Right ventricle myocardium inferior (tissue), 1 donor: ENCODE results near the gene NTN1. TPM values are rescaled to one million over a fixed set of nuclear protein-coding genes. Genes with fewer than 3 reads are reported as not detected.
A peak's percentile ranks its signal among the peaks of the same experiment; 100 is the strongest.
"Not testable (repeated sequence)": the region's sequence is repeated elsewhere in the genome, so short reads cannot be mapped to it uniquely, and the experiment has no call there.

Source experiments
- ATAC-seq: fragments of 200-7000 bp; cut with Tn5 transposase; one replicate; pipeline ENCODE4 v1.9.1; 2020; ENCODE audit warnings: mild to moderate bottlenecking, moderate library complexity
- DNase-seq: peaks from one replicate; pipeline ENCODE4 v3.0.0; 2021; ENCODE audit errors: missing footprints
- intact Hi-C: fragments of 100-400 bp; cut with DNase I; formaldehyde crosslinking; loops from one replicate; pipeline ENCODE4 v1.11.0; 2022
- long read RNA-seq: library from polyadenylated mRNA; unstranded; transcript quantifications from one replicate; pipeline ENCODE4 v2.0.0, GENCODE V29; 2021
- total RNA-seq: library from RNA; stranded (reverse); fragmentation: NEBNext Ultra II Directional; extraction: Animal tissue kit (Norgen Biotek cat#: 25700); gene quantifications from one replicate; pipeline ENCODE4 v1.2.1, GENCODE V29; 2021
- donor health status: DM: no; HTN: yes; CAD: no; lungs with severe emphysema.

The NTN1 gene
- 24.5 TPM for total RNA-seq
- long read RNA-seq, partial matches to known transcripts: 10 of 11 reads
- long read RNA-seq, other reads (novel, unspliced or antisense): 1 of 11 reads

DNA sequence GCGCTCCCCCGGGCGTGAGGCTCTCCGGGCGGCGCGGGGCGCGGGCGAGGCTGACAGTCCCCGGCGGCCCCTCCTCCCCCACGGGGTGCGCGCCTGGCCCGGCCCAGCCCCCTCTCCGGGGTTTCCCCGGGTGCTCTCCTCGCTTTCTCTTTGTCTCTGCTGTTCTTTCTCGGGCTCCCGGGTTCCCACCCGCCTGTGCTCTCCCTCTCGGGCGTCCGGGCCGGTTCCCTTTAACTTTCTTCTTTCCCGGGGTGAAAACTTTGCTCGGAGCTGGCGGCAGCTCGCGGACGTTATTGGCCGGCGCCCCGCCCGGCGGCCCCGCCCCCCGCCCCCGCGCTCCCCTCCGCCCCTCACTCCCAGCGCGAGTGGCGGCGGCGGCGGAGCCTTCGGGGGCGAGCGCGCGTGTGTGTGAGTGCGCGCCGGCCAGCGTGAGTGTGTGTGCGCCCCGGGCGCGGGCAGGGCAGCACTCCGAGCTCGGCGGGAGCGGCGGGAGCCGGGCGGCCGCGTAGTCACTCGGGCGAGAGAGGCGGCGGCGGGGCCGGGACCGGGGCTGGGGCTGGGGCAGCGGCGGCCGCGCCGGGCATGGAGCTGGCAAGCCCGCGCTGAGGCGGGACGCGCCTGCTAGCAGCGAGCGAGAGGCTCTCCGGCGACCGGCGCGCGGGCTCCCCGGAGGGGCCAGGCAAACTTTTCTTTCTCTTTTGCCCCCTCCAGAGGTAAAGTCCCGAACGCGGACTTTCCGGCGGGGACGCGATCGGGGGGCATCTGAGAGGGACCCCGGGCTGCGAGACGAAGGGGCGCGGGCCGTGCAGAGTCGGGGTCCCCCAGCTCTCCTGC lies at the start of gene NTN1:
Gene NTN1 (plus strand): TSS at position 353 of the 834 bp plus-strand sequence. CDS start 864 bp downstream, outside the sequence.
- ATAC-seq (peak; percentile 79), DNase-seq (peak; percentile 72)
- intact Hi-C loops: loop anchor here (5.0 kb wide), 1 partner anchor 81 kb away; no protein-coding TSS in a partner anchor

DNA sequence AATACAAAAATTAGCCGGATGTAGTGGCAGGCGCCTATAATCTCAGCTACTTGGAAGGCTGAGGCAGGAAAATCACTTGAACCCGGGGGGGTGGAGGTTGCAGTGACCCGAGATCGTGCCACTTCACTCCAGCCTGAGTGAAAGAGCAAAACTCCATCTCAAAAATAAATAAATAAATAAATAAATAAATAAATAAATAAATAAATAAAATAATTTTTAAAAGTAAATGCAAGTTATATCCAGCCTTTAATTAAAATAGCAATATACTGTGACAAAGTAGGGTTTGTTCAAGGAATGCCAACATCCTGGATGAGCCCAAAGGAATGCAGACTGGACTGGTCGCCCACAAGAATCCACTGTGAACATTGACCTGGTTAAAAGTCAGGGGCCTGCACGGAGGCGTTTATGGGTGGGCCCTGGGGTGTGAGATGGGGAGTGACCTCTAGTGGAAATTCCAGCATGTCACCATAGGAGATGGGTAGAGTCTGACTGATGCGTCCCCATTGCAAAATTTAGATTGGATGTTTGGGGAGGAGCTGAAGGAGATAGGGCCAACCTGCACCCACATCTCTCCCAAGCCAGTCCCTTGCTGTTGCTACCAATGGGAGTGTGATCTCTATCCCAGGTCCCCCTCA lies 46.1 kb upstream of the NTN1 start:
- no peak for DNase-seq
- no peak for ATAC-seq

DNA sequence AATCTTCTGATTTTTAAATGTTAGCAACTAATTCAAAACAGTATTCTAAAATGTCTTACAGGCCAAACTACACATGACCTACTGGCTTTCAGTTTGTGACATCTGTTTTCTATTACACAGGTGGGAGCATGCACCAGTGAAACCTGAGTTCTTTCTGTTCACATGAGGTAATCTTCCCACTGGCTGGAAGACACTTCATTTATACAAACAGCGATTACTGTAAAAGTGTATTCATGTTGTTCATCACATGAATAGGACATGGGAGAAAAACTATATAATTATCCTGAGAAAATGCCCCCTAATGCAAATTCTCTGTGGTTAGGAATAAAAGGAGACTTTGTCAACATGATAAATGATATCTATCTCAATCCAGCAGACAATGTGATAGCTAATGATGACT lies 44.7 kb upstream of the NTN1 start:
- ATAC-seq (no peak), DNase-seq (no peak)

More for the DNA sequence above, 46.1 kb upstream of the NTN1 start:
- intact Hi-C loops: no loop called here

GRCh38 chr17:8979715-8980114 lies 41.6 kb upstream of the NTN1 start:
- DNase-seq (no peak), ATAC-seq (no peak)
- intact Hi-C loops: no loop called here

More for the DNA sequence above, 44.7 kb upstream of the NTN1 start:
- intact Hi-C loops: no loop called here

DNA sequence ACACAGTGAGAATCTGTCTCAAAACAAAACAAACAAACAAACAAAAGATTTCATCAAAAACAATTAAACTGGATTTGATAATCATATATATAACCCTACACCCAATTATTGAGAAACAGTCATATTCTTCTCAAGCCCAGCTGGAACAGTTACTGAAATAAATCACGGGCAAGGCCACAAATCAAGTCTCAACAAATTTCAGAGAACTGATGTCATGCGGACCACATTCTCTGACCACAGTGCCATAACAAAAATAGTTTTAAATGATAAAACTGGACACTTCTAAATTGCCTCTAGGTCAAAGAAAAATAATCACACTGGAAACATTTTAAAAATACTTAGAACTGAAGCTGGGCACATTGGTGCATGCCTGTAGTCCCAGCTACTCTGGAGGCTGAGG lies 39.9 kb upstream of the NTN1 start:
- intact Hi-C loops: no loop called here
- DNase-seq (no peak), ATAC-seq (no peak)

- intact Hi-C loops, ATAC-seq, DNase-seq: not testable (repeated sequence)
These were observed 37.1 kb upstream of the NTN1 start for GRCh38 chr17:8984225-8984624.

DNA sequence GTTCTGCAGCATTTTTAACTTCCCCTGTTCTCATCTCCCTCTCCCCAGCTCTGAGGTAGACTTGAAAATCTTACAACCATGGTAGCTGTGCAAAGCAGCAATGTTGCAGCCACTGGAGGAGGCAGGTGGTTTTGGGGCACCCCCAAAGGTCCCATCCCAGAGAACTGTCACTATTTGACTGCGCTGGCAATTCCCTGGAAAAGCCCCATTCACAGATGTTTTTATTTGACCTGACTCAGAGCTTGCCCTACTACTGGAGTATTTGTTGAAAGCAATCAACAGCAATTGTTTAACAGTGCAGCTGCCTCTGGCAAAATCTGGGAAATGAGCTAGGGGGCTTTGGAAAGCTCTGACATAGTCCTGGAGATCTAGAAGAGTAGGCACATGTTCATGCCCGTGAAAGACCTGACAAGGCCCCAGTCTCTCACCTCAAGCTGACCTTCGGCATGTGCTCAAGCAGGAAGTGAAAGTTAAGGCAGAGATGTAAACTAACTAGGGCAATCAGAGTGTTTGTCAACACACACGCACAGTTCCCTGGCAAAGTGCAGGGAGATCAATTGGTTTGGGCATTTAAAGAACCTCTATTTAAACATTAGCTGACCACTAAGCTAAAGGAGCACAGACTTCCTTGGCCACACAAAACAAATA lies 36.1 kb upstream of the NTN1 start:
- no peak for ATAC-seq
- intact Hi-C loops: no loop called here
- no peak for DNase-seq

GRCh38 chr17:8986295-8986694 lies 35.0 kb upstream of the NTN1 start:
- ATAC-seq: no peak
- no peak for DNase-seq
- intact Hi-C loops: no loop called here

GRCh38 chr17:8988263-8988935 lies 32.9 kb upstream of the NTN1 start:
- ATAC-seq, intact Hi-C loops, DNase-seq: not testable (repeated sequence)

DNA sequence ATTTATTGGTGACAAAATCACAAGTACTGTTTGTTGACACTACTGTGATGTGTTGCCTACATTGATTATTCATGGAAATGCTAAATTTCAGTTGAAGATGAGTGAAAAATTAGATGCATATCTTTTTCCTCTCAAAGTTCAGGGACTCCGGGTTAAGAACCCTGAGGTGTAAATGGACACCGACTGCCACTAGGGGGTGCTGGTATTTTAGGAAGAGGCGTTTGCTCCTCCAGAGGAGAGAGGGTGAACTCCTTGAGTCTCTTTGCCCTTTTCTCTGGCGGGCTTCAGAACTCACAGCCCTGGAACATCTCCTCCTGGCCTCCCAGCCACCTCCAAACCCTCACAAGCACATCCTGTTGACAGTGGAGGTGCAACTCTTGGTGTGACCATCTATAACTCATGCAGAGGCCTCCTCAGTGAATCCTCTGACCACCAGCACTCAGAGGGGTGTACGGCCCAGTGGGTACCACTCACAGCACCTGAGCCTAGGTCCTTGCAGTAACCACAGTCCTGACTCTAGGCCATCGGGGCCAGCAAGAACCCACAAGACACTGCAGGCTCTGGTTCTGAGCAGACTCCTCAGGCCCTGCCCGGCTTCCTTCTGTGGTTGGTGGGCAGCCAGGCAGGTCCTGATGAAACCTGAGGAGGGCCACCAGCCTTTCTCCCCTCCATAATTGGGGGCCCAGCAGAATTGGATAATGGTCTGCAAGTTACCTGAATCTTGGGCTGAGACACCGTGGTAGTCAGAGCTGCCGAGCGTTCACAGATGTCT lies 29.6 kb upstream of the NTN1 start:
- intact Hi-C loops: loop anchor here (2.0 kb wide), 2 partner anchors 301 to 531 kb away; no protein-coding TSS in a partner anchor
- DNase-seq (no peak), ATAC-seq (peak; percentile 63)

GRCh38 chr17:8994319-8994718 lies 27.0 kb upstream of the NTN1 start:
- DNase-seq (peak; percentile 90), ATAC-seq (peak; percentile 57)
- intact Hi-C loops: no loop called here

- intact Hi-C loops: no loop called here
- no peak for ATAC-seq
- no peak for DNase-seq
These were observed 25.6 kb upstream of the NTN1 start for GRCh38 chr17:8995711-8996110.

DNA sequence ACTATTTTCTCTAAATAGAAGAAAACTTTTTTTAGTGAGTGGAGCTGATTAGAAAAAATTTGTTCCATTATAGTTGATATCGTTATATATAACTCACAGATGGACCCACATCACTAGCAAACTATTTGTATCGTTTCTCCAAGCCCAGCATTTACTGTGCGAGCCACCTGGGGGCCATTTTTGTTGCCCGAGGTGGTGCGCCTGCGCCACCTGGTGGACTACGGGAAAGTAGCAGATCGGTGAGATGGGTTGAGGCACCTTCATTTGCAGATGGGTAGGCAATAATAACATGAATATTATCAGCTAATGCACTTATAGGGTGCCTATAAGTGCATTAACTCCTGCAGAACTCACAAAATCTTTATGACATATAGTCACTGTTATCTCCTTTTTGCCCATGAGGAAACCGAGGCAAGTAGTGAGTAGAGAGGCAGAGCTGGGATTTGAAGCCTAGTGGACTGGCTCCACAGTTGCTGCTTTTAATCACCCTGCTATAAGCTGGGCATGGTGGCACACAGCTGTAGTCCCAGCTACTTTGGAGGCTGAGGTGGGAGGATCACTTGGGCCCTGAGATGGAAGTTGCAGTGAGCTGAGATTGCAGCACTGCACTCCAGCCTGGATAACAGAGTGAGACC lies 23.2 kb upstream of the NTN1 start:
- intact Hi-C loops: no loop called here
- ATAC-seq: no peak
- peak; percentile 88 for DNase-seq

GRCh38 chr17:9001559-9001958 lies 19.8 kb upstream of the NTN1 start:
- ATAC-seq (no peak), DNase-seq (no peak)
- intact Hi-C loops: no loop called here

DNA sequence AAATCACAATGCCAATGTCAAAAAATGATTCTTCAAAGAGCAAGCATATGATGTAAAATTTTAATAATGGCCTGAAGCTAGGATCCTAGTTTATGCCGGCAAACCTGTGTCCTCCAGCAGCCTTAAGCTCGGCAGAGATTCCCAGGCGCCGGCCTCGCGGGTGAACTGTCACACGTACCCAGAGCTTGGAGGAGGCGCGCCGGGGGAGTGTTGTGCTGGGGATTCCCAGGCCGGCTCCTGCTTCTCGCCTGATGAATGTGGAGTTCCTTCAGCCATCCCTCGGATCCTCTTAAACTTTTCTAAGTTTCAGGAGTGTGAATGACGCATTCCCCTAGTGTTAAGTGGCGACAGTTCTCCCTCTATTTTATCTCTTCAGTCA lies 19.1 kb upstream of the NTN1 start:
- ATAC-seq: no peak
- no peak for DNase-seq
- intact Hi-C loops: no loop called here

- DNase-seq: no peak
- ATAC-seq: peak; percentile 50
- intact Hi-C loops: no loop called here
These were observed 18.5 kb upstream of the NTN1 start for GRCh38 chr17:9002606-9003354.
